ENCODE measurements around the gene ANKRD62.
"Not testable (repeated sequence)": the region's sequence is repeated elsewhere in the genome, so short reads cannot be mapped to it uniquely, and the experiment has no call there.

The ANKRD62 gene

DNA sequence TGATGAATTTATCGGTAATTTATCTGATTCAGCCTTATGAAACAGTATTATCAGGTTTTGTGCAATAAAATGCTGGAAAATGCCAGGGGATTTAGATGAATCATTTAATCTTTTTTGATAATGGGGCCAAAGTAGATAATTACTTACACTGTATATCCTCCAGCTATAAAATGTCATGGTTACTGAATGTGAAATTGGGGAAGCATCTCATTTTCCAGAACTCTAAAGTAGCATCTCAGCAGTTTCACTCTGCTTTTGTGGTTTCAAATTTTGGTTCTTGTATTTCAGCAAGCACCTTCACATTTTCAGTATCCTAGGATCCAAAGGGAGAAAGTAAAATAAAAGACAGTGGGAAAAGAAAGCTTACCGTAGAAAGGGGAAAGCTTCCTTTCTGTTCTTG, 12.8 kb downstream of the ANKRD62 start:
- DNase-seq (ENCODE audit: low read depth): no peak
- Histone ChIP-seq H3K9ac (ENCODE audit: low read length) (no peak overlapping the region), H3K9me3 (ENCODE audit: control insufficient read depth, low read length) (no peaks in the 10 kb centered on the region), H3K36me3 (ENCODE audit: control insufficient read depth, insufficient read depth, low read length, severe bottlenecking) (no peaks in the 10 kb centered on the region), H3K4me1 (ENCODE audit: control insufficient read depth, insufficient read depth, low read length) (no peaks in the 10 kb centered on the region), H3K4me3 (ENCODE audit: low read length) (no peak overlapping the region), H3K27me3 (replicated peaks; ENCODE audit: control insufficient read depth, insufficient read depth, low read length) (peaks cover 14% of the 10 kb centered on the region)

- H3K9me3 ChIP-seq (ENCODE audit: control insufficient read depth, low read length): no peaks in the 10 kb centered on the region
- H3K36me3 ChIP-seq (ENCODE audit: control insufficient read depth, insufficient read depth, low read length, severe bottlenecking): no peaks in the 10 kb centered on the region
- no peak overlapping the region for H3K4me3 ChIP-seq (ENCODE audit: low read length)
- no peaks in the 10 kb centered on the region for H3K4me1 ChIP-seq (ENCODE audit: control insufficient read depth, insufficient read depth, low read length)
- H3K9ac ChIP-seq (ENCODE audit: low read length): no peak overlapping the region
- no peak for DNase-seq (ENCODE audit: low read depth)
- peaks cover 4% of the 10 kb centered on the region for H3K27me3 ChIP-seq (replicated peaks; ENCODE audit: control insufficient read depth, insufficient read depth, low read length)
Measured at GRCh38 chr18:12109836-12110235, 16.2 kb downstream of the ANKRD62 start.

DNA sequence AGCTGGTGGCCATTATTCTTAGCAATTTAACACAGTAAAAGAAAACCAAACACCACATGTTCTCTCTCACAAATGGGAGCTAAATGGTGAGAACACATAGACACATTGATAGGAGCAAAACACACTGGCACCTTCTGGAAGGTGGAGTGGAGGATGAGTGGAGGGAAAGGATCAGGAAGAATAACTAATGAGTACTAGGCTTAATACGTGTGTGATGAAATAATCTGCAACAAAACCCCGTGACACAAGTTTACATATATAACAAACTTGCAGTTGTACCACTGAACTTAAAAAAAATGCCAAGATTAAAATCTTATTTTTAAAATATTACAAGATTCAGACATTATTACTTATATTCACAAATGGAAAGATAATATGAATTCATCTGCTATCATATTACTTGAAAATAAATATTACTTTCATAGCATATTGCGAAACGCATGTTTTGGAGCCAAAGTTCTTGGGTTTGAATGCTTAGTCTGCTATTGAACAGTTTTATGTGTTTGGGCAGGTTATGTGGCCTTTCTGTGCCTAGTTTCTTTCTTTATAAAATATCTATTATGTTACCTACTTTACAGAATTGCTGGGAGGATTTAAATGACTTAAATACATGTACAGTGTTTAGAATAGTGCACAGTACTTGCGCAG, 20.5 kb downstream of the ANKRD62 start:
- Histone ChIP-seq H3K36me3 (ENCODE audit: control insufficient read depth, insufficient read depth, low read length, severe bottlenecking) (no peaks in the 10 kb centered on the region), H3K9me3 (ENCODE audit: control insufficient read depth, low read length) (no peaks in the 10 kb centered on the region), H3K9ac (ENCODE audit: low read length) (no peak overlapping the region), H3K4me3 (ENCODE audit: low read length) (no peak overlapping the region), H3K27me3 (replicated peaks; ENCODE audit: control insufficient read depth, insufficient read depth, low read length) (no peaks in the 10 kb centered on the region), H3K4me1 (ENCODE audit: control insufficient read depth, insufficient read depth, low read length) (no peaks in the 10 kb centered on the region)
- peak; percentile 3 for DNase-seq (ENCODE audit: low read depth)

GRCh38 chr18:12119358-12119757, 25.7 kb downstream of the ANKRD62 start:
- no peaks in the 10 kb centered on the region for H3K27me3 ChIP-seq (replicated peaks; ENCODE audit: control insufficient read depth, insufficient read depth, low read length)
- H3K4me3 ChIP-seq (ENCODE audit: low read length): no peak overlapping the region
- H3K36me3 ChIP-seq (ENCODE audit: control insufficient read depth, insufficient read depth, low read length, severe bottlenecking): no peaks in the 10 kb centered on the region
- DNase-seq (ENCODE audit: low read depth): no peak
- H3K9me3 ChIP-seq (ENCODE audit: control insufficient read depth, low read length): no peaks in the 10 kb centered on the region
- H3K4me1 ChIP-seq (ENCODE audit: control insufficient read depth, insufficient read depth, low read length): no peaks in the 10 kb centered on the region
- H3K9ac ChIP-seq (ENCODE audit: low read length): no peak overlapping the region

DNA sequence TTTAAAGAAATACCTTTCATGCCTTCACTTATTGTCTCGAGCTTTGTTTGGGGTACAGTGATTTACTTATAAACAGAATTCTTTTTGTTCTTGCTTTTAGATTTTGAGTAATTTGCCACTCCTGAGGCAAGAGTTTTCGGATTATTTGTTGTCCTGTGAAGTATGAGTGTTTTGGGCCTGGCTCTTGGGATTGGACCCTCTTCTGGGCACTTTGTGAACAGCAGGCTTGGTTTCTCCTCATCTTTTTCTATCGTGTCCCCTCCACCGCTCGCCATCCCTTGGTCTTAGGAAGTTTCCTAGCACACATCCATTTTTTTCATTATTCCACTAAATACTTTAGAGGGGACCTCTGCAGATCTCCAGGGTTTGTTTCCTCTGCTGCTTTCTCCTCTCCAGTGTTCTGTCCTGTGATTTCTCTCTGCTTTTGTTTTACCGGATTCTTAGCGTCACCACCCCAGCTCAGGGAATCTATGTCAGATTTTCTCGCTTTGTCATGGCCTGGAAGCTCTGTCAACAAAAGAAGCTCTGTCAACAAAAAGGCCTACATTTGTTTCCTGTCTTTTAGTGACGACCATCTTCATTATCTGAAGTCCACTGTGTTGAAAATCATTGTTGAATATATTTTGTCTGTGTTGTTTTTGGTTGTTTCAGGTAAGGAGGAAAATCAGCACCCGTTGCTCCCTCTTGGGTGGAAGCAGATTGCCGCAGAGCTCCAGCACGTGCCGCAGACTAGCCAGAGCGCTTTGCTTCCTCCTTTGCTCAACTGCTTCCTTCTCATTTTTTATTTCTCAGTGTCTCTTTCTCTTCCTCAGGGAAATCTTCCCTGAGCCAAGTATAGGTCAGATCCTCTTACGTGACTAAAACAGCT, 27.8 kb downstream of the ANKRD62 start:
- H3K4me3 ChIP-seq (ENCODE audit: low read length): no peak overlapping the region
- no peaks in the 10 kb centered on the region for H3K27me3 ChIP-seq (replicated peaks; ENCODE audit: control insufficient read depth, insufficient read depth, low read length)
- H3K9ac ChIP-seq (ENCODE audit: low read length): no peak overlapping the region
- H3K36me3 ChIP-seq (ENCODE audit: control insufficient read depth, insufficient read depth, low read length, severe bottlenecking): no peaks in the 10 kb centered on the region
- no peaks in the 10 kb centered on the region for H3K9me3 ChIP-seq (ENCODE audit: control insufficient read depth, low read length)
- peak; percentile 6 for DNase-seq (ENCODE audit: low read depth)
- no peaks in the 10 kb centered on the region for H3K4me1 ChIP-seq (ENCODE audit: control insufficient read depth, insufficient read depth, low read length)

DNA sequence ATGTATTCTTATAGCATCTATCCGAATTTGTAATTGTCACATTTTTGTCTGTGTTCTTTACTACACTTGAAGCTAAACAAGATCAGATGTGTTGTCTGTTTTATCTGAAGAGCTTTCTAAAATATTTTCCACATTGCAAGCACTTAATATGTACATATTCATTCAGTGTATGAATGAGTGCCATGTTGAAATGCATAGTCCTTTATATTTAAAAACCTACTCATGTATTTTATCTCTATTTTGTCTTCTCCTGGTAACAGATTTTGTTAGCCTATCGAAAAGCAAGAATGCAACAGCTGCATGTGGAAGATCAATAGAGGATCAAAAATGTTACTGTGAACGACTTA, 28.4 kb downstream of the ANKRD62 start:
- not testable (repeated sequence) for DNase-seq (ENCODE audit: low read depth); H3K36me3 ChIP-seq (ENCODE audit: control insufficient read depth, insufficient read depth, low read length, severe bottlenecking); H3K27me3 ChIP-seq (replicated peaks; ENCODE audit: control insufficient read depth, insufficient read depth, low read length); H3K9ac ChIP-seq (ENCODE audit: low read length); H3K9me3 ChIP-seq (ENCODE audit: control insufficient read depth, low read length); H3K4me3 ChIP-seq (ENCODE audit: low read length); H3K4me1 ChIP-seq (ENCODE audit: control insufficient read depth, insufficient read depth, low read length)

DNA sequence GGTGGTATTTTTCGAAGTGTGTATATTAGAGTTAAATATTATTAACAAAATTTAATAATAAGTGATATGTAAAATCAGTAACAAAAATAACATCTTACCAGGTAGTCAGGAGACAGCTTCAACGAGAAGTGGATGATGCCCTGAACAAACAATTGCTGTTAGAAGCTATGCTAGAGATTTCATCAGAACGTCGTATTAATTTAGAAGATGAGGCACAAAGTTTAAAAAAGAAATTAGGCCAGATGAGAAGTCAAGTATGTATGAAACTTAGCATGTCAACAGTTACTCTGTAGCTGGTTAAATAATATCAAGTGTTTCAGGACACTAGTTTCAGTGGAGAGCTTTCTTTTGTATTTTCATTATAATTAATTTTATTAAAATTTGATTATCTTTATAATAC, 34.0 kb downstream of the ANKRD62 start:
- H3K4me1 ChIP-seq (ENCODE audit: control insufficient read depth, insufficient read depth, low read length): not testable (repeated sequence)

GRCh38 chr18:12138831-12139230, 45.2 kb downstream of the ANKRD62 start:
- not testable (repeated sequence) for H3K9ac ChIP-seq (ENCODE audit: low read length); H3K36me3 ChIP-seq (ENCODE audit: control insufficient read depth, insufficient read depth, low read length, severe bottlenecking); H3K9me3 ChIP-seq (ENCODE audit: control insufficient read depth, low read length); H3K27me3 ChIP-seq (replicated peaks; ENCODE audit: control insufficient read depth, insufficient read depth, low read length); H3K4me3 ChIP-seq (ENCODE audit: low read length); H3K4me1 ChIP-seq (ENCODE audit: control insufficient read depth, insufficient read depth, low read length); DNase-seq (ENCODE audit: low read depth)

More for the DNA sequence above, 34.0 kb downstream of the ANKRD62 start:
- H3K9ac ChIP-seq (ENCODE audit: low read length); DNase-seq (ENCODE audit: low read depth); H3K4me3 ChIP-seq (ENCODE audit: low read length); H3K9me3 ChIP-seq (ENCODE audit: control insufficient read depth, low read length); H3K27me3 ChIP-seq (replicated peaks; ENCODE audit: control insufficient read depth, insufficient read depth, low read length); H3K36me3 ChIP-seq (ENCODE audit: control insufficient read depth, insufficient read depth, low read length, severe bottlenecking): not testable (repeated sequence)

DNA sequence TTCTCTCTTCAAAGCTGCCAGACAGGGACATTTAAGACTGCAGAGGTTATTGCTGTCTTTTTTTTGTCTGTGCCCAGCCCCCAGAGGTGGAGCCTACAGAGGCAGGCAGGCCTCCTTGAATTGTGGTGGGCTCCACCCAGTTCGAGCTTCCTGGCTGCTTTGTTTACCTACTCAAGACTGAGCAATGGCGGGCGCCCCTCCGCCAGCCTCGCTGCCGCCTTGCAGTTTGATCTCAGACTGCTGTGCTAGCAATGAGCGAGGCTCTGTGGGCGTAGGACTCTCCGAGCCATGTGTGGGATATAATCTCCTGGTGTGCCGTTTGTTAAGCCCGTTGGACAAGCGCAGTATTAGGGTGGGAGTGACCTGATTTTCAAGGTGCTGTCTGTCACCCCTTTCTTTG, 47.2 kb downstream of the ANKRD62 start:
- not testable (repeated sequence) for H3K4me3 ChIP-seq (ENCODE audit: low read length); H3K27me3 ChIP-seq (replicated peaks; ENCODE audit: control insufficient read depth, insufficient read depth, low read length); H3K4me1 ChIP-seq (ENCODE audit: control insufficient read depth, insufficient read depth, low read length); H3K36me3 ChIP-seq (ENCODE audit: control insufficient read depth, insufficient read depth, low read length, severe bottlenecking); H3K9me3 ChIP-seq (ENCODE audit: control insufficient read depth, low read length); H3K9ac ChIP-seq (ENCODE audit: low read length); DNase-seq (ENCODE audit: low read depth)

DNA sequence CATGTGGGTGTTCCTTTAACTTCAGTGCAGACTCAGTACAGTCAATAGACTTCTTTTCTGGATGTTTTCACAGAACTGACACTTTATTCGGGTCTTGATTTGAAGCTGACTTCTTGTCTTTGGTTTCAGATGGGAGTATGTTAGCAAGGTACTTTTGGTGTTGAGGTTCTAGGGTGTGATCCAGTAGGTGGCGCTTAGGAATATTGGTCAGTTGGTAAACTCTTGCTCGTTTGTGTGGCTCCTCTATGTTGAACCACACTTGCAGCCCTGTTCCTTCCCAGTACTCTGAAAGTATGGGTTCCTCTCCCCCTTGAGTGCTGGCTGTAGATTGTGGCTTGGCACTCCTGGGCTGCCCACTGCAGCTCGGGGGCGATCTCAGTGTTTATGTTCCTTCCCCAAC, 48.1 kb downstream of the ANKRD62 start:
- not testable (repeated sequence) for H3K36me3 ChIP-seq (ENCODE audit: control insufficient read depth, insufficient read depth, low read length, severe bottlenecking); H3K9me3 ChIP-seq (ENCODE audit: control insufficient read depth, low read length); H3K27me3 ChIP-seq (replicated peaks; ENCODE audit: control insufficient read depth, insufficient read depth, low read length); H3K4me1 ChIP-seq (ENCODE audit: control insufficient read depth, insufficient read depth, low read length); H3K4me3 ChIP-seq (ENCODE audit: low read length); DNase-seq (ENCODE audit: low read depth); H3K9ac ChIP-seq (ENCODE audit: low read length)

DNA sequence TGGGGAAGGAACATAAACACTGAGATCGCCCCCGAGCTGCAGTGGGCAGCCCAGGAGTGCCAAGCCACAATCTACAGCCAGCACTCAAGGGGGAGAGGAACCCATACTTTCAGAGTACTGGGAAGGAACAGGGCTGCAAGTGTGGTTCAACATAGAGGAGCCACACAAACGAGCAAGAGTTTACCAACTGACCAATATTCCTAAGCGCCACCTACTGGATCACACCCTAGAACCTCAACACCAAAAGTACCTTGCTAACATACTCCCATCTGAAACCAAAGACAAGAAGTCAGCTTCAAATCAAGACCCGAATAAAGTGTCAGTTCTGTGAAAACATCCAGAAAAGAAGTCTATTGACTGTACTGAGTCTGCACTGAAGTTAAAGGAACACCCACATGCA, 55.8 kb downstream of the ANKRD62 start:
- not testable (repeated sequence) for H3K4me3 ChIP-seq (ENCODE audit: low read length); H3K4me1 ChIP-seq (ENCODE audit: control insufficient read depth, insufficient read depth, low read length); H3K36me3 ChIP-seq (ENCODE audit: control insufficient read depth, insufficient read depth, low read length, severe bottlenecking)

More for the DNA sequence above, 55.8 kb downstream of the ANKRD62 start:
- H3K27me3 ChIP-seq (replicated peaks; ENCODE audit: control insufficient read depth, insufficient read depth, low read length); DNase-seq (ENCODE audit: low read depth); H3K9me3 ChIP-seq (ENCODE audit: control insufficient read depth, low read length); H3K9ac ChIP-seq (ENCODE audit: low read length): not testable (repeated sequence)

Data from adipocyte (in vitro differentiated cells).